Activated naive CD4-positive, alpha-beta T cell treated with Interleukin-2 at 50 U/mL for 16 hours (primary cell): ENCODE results near the gene KDM6B.

ENCODE experiments used
- DNase-seq: peaks from one replicate; pipeline ENCODE4 v3.0.0-alpha.2; 2020

The KDM6B gene

GRCh38 chr17:7841915-7842379 lies 7.9 kb downstream of the KDM6B start:
- DNase-seq = peak; percentile 86

- DNase-seq = peak; percentile 99
These were observed 8.6 kb downstream of the KDM6B start for GRCh38 chr17:7842380-7843256.

- DNase-seq = no peak
These were observed 9.2 kb downstream of the KDM6B start for GRCh38 chr17:7843257-7843535.

- peak; percentile 92 for DNase-seq
These were observed 9.7 kb downstream of the KDM6B start for GRCh38 chr17:7843536-7844291.

GRCh38 chr17:7844292-7845154 lies 10.5 kb downstream of the KDM6B start:
- peak; percentile 87 for DNase-seq

GRCh38 chr17:7845359-7846062 lies 11.5 kb downstream of the KDM6B start:
- DNase-seq = no peak

GRCh38 chr17:7846063-7846735 lies 12.2 kb downstream of the KDM6B start:
- no peak for DNase-seq

GRCh38 chr17:7846765-7847661 lies 13.0 kb downstream of the KDM6B start:
- DNase-seq = no peak

- no peak for DNase-seq
These were observed 14.1 kb downstream of the KDM6B start for GRCh38 chr17:7848131-7848579.

GRCh38 chr17:7848739-7849129 lies 14.7 kb downstream of the KDM6B start:
- no peak for DNase-seq

- DNase-seq = no peak
These were observed 15.2 kb downstream of the KDM6B start for GRCh38 chr17:7849130-7849750.

GRCh38 chr17:7849751-7850504 lies 15.9 kb downstream of the KDM6B start:
- no peak for DNase-seq

- no peak for DNase-seq
These were observed 16.9 kb downstream of the KDM6B start for GRCh38 chr17:7850701-7851437.

GRCh38 chr17:7851438-7852261 lies 17.6 kb downstream of the KDM6B start:
- DNase-seq = peak; percentile 93

- no peak for DNase-seq
These were observed 18.2 kb downstream of the KDM6B start for GRCh38 chr17:7852262-7852670.

- no peak for DNase-seq
These were observed 19.1 kb downstream of the KDM6B start for GRCh38 chr17:7852919-7853690.

- no peak for DNase-seq
These were observed 19.6 kb downstream of the KDM6B start for GRCh38 chr17:7853691-7854038.
